Anterior cingulate cortex (tissue), 58 donors: ENCODE data around the gene LMX1B.
"Not testable (repeated sequence)": the region's sequence is repeated elsewhere in the genome, so short reads cannot be mapped to it uniquely, and the experiment has no call there.

Experiments used
- DNase-seq, 58 donors: peaks; one replicate each; lab custom pipeline; 2025; lab: John Stamatoyannopoulos, UW

The LMX1B gene

GRCh38 chr9:126704157-126704891, 90.6 kb downstream of the LMX1B start:
- DNase-seq: peak in 39 of 58 donors; percentile 12 to 85 (median 44)

- DNase-seq: peak in 56 of 58 donors; percentile 29 to 82 (median 58)
These were observed 91.4 kb downstream of the LMX1B start for GRCh38 chr9:126704892-126705766.

GRCh38 chr9:126705767-126706697, 92.3 kb downstream of the LMX1B start:
- DNase-seq: peak in 4 of 58 donors; percentile 6 to 32 (median 16)

- no peak for DNase-seq
These were observed 92.9 kb downstream of the LMX1B start for GRCh38 chr9:126706698-126707053.

- DNase-seq: no peak
These were observed 93.4 kb downstream of the LMX1B start for GRCh38 chr9:126707083-126707482.

- DNase-seq: not testable (repeated sequence)
These were observed 94.0 kb downstream of the LMX1B start for GRCh38 chr9:126707712-126708111.

GRCh38 chr9:126708178-126708577, 94.5 kb downstream of the LMX1B start:
- DNase-seq: no peak

- no peak for DNase-seq
These were observed 95.5 kb downstream of the LMX1B start for GRCh38 chr9:126709241-126709640.

GRCh38 chr9:126715382-126715781, 101.7 kb downstream of the LMX1B start:
- no peak for DNase-seq

- not testable (repeated sequence) for DNase-seq
These were observed 103.7 kb downstream of the LMX1B start for GRCh38 chr9:126717441-126717840.

- peak in 49 of 58 donors; percentile 12 to 86 (median 53) for DNase-seq
These were observed 105.9 kb downstream of the LMX1B start for GRCh38 chr9:126719618-126720031.

- DNase-seq: no peak
These were observed 106.3 kb downstream of the LMX1B start for GRCh38 chr9:126720036-126720435.

GRCh38 chr9:126720661-126721563, 107.2 kb downstream of the LMX1B start:
- no peak for DNase-seq

- DNase-seq: peak in 1 of 58 donors; percentile 54
These were observed 107.8 kb downstream of the LMX1B start for GRCh38 chr9:126721564-126721981.

GRCh38 chr9:126722252-126722921, 108.7 kb downstream of the LMX1B start:
- DNase-seq: peak in 23 of 58 donors; percentile 5 to 65 (median 31)

GRCh38 chr9:126722922-126723806, 109.4 kb downstream of the LMX1B start:
- DNase-seq: peak in 25 of 58 donors; percentile 20 to 84 (median 62)

GRCh38 chr9:126723807-126724172, 110.1 kb downstream of the LMX1B start:
- DNase-seq: peak in 33 of 58 donors; percentile 8 to 82 (median 60)

- DNase-seq: no peak
These were observed 110.5 kb downstream of the LMX1B start for GRCh38 chr9:126724226-126724625.
